Right renal pelvis (tissue), 4 donors: Measurements from ENCODE around the gene TEF. TPM values are rescaled to one million over a fixed set of nuclear protein-coding genes. Genes with fewer than 3 reads are reported as not detected.

ENCODE experiments used
- DNase-seq, 4 donors: peaks; one replicate each; pipeline ENCODE4 v3.0.0-alpha.2; 2013; ENCODE audit warnings: low read depth in 4 of 4, low spot score in 3 of 4, missing footprints in 1 of 4
- polyA plus RNA-seq, 4 donors: library from polyadenylated mRNA; unstranded; fragments of 120-200 nt; gene quantifications; one replicate each; pipeline ENCODE4 v1.2.1, GENCODE V29; 2013; ENCODE audit not compliant: insufficient read length in 4 of 4

TEF gene
- polyA plus RNA-seq, 4 donors, result 17.4 to 18.5 (median 18.3) TPM

- peak; percentile 91 to 95 (median 92) for DNase-seq
Observed at GRCh38 chr22:41446639-41447434, 65.1 kb downstream of the TEF start, which contains the start of gene TOB2. TOB2 (minus strand) TSS chr22:41446801; CDS start chr22:41437345, 9,456 bp downstream.

GRCh38 chr22:41447435-41448188 lies 65.9 kb downstream of the TEF start:
- DNase-seq, result peak in 1 of 4 donors; percentile 73

GRCh38 chr22:41448189-41448808 lies 66.6 kb downstream of the TEF start:
- peak; percentile 93 to 99 (median 98) for DNase-seq

Other genes with a start within 250 kb of the TEF start
- gene L3MBTL2, start 176.6 kb upstream of the TEF start, polyA plus RNA-seq, result 10 to 100 TPM; 23.8 to 26.3 (median 26.0) TPM
- 1 to 10 TPM; 2.8 to 4.3 (median 3.3) TPM for gene CHADL, start 141.0 kb upstream of the TEF start, polyA plus RNA-seq
- 10 to 100 TPM; 45.3 to 57.5 (median 50.0) TPM for gene RANGAP1, start 95.8 kb upstream of the TEF start, polyA plus RNA-seq
- gene ZC3H7B, start 80.4 kb upstream of the TEF start, polyA plus RNA-seq, result 10 to 100 TPM; 80.3 to 95.3 (median 85.7) TPM
- gene TOB2, start 64.9 kb downstream of the TEF start, polyA plus RNA-seq, result 10 to 100 TPM; 52.3 to 59.4 (median 55.7) TPM
- gene PHF5A, start 86.8 kb downstream of the TEF start, polyA plus RNA-seq, result 10 to 100 TPM; 55.8 to 68.1 (median 58.1) TPM
- gene ACO2, start 87.2 kb downstream of the TEF start, polyA plus RNA-seq, result 100 to 1,000 TPM; 131 to 150 (median 142) TPM
- 10 to 100 TPM; 30.0 to 37.0 (median 31.2) TPM for gene POLR3H, start 162.5 kb downstream of the TEF start, polyA plus RNA-seq
- 1 to 10 TPM; 4.9 to 9.4 (median 6.4) TPM for gene CSDC2, start 179.1 kb downstream of the TEF start, polyA plus RNA-seq
- 10 to 100 TPM; 48.8 to 65.9 (median 52.4) TPM for gene PMM1, start 207.9 kb downstream of the TEF start, polyA plus RNA-seq
- gene DESI1, start 239.1 kb downstream of the TEF start, polyA plus RNA-seq, result 10 to 100 TPM; 26.0 to 29.7 (median 28.1) TPM
- 100 to 1,000 TPM; 333 to 384 (median 357) TPM for gene XRCC6, start 239.4 kb downstream of the TEF start, polyA plus RNA-seq